Measurements from ENCODE around the gene KHDRBS2.

Gene KHDRBS2

GRCh38 chr6:62285612-62286469, at the start of gene KHDRBS2:
Gene KHDRBS2, minus strand, starts transcription at chr6:62286225.
- Histone ChIP-seq H3K36me3 (ENCODE audit: insufficient read depth) (no peaks in the 10 kb centered on the region), H3K27me3 (ENCODE audit: insufficient read depth, low read depth) (no peaks in the 10 kb centered on the region), H2AFZ (ENCODE audit: low read depth) (peak within 1 kb of the TSS; percentile 96), H3K4me1 (ENCODE audit: low read depth, poor library complexity, severe bottlenecking) (peaks cover 4% of the 10 kb centered on the region), H3K4me3 (IDR thresholded peaks at IDR 0.05; ENCODE audit: insufficient read depth, low read depth, low read length) (no peak within 1 kb of the TSS), H4K20me1 (ENCODE audit: insufficient read depth) (no peaks in the 10 kb centered on the region), H3K79me2 (ENCODE audit: insufficient read depth, low read depth) (no peaks in the 10 kb centered on the region), H3K9ac (peak within 1 kb of the TSS; percentile 49; the same call in 1 of the 2 replicates), H3K4me2 (peak within 1 kb of the TSS; percentile 70), H3K27ac (no peak within 1 kb of the TSS)
- no peak for TF ChIP-seq CTCF (conservative IDR thresholded peaks at IDR 0.05; ENCODE audit: low read depth, low read length)

GRCh38 chr6:62328607-62329006, 42.6 kb upstream of the KHDRBS2 start:
- no peak overlapping the region for H2AFZ ChIP-seq (ENCODE audit: low read depth)
- no peak for TF ChIP-seq CTCF (conservative IDR thresholded peaks at IDR 0.05; ENCODE audit: low read depth, low read length)

GRCh38 chr6:62324834-62325233, 38.8 kb upstream of the KHDRBS2 start:
- Histone ChIP-seq H3K79me2 (ENCODE audit: insufficient read depth, low read depth) (no peaks in the 10 kb centered on the region), H3K4me2 (no peak overlapping the region), H4K20me1 (ENCODE audit: insufficient read depth) (no peaks in the 10 kb centered on the region), H3K27ac (no peak overlapping the region), H3K36me3 (ENCODE audit: insufficient read depth) (no peaks in the 10 kb centered on the region), H3K4me1 (ENCODE audit: low read depth, poor library complexity, severe bottlenecking) (no peaks in the 10 kb centered on the region), H3K27me3 (ENCODE audit: insufficient read depth, low read depth) (no peaks in the 10 kb centered on the region), H2AFZ (ENCODE audit: low read depth) (no peak overlapping the region), H3K4me3 (IDR thresholded peaks at IDR 0.05; ENCODE audit: insufficient read depth, low read depth, low read length) (no peak overlapping the region), H3K9ac (no peak overlapping the region)
- TF ChIP-seq CTCF (conservative IDR thresholded peaks at IDR 0.05; ENCODE audit: low read depth, low read length) = no peak

More at GRCh38 chr6:62328607-62329006, 42.6 kb upstream of the KHDRBS2 start:
- no peak overlapping the region for H3K27ac ChIP-seq
- no peaks in the 10 kb centered on the region for H3K4me1 ChIP-seq (ENCODE audit: low read depth, poor library complexity, severe bottlenecking)
- no peaks in the 10 kb centered on the region for H3K79me2 ChIP-seq (ENCODE audit: insufficient read depth, low read depth)
- no peak overlapping the region for H3K9ac ChIP-seq
- H3K4me2 ChIP-seq = no peak overlapping the region
- no peaks in the 10 kb centered on the region for H3K36me3 ChIP-seq (ENCODE audit: insufficient read depth)
- H4K20me1 ChIP-seq (ENCODE audit: insufficient read depth) = no peaks in the 10 kb centered on the region
- H3K4me3 ChIP-seq (IDR thresholded peaks at IDR 0.05; ENCODE audit: insufficient read depth, low read depth, low read length) = no peak overlapping the region
- H3K27me3 ChIP-seq (ENCODE audit: insufficient read depth, low read depth) = no peaks in the 10 kb centered on the region

- no peak overlapping the region for H3K4me3 ChIP-seq (IDR thresholded peaks at IDR 0.05; ENCODE audit: insufficient read depth, low read depth, low read length)
- no peak overlapping the region for H3K27ac ChIP-seq
- no peak overlapping the region for H2AFZ ChIP-seq (ENCODE audit: low read depth)
- H3K79me2 ChIP-seq (ENCODE audit: insufficient read depth, low read depth) = no peaks in the 10 kb centered on the region
- H3K4me1 ChIP-seq (ENCODE audit: low read depth, poor library complexity, severe bottlenecking) = no peaks in the 10 kb centered on the region
- no peaks in the 10 kb centered on the region for H3K27me3 ChIP-seq (ENCODE audit: insufficient read depth, low read depth)
- H3K4me2 ChIP-seq = no peak overlapping the region
- no peaks in the 10 kb centered on the region for H3K36me3 ChIP-seq (ENCODE audit: insufficient read depth)
- TF ChIP-seq CTCF (conservative IDR thresholded peaks at IDR 0.05; ENCODE audit: low read depth, low read length) = no peak
- no peaks in the 10 kb centered on the region for H4K20me1 ChIP-seq (ENCODE audit: insufficient read depth)
- H3K9ac ChIP-seq = no peak overlapping the region
Measured at GRCh38 chr6:62323818-62324431, 37.9 kb upstream of the KHDRBS2 start.
